ENCODE data around the gene FUOM.

The FUOM gene, protein sequence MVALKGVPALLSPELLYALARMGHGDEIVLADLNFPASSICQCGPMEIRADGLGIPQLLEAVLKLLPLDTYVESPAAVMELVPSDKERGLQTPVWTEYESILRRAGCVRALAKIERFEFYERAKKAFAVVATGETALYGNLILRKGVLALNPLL

DNA sequence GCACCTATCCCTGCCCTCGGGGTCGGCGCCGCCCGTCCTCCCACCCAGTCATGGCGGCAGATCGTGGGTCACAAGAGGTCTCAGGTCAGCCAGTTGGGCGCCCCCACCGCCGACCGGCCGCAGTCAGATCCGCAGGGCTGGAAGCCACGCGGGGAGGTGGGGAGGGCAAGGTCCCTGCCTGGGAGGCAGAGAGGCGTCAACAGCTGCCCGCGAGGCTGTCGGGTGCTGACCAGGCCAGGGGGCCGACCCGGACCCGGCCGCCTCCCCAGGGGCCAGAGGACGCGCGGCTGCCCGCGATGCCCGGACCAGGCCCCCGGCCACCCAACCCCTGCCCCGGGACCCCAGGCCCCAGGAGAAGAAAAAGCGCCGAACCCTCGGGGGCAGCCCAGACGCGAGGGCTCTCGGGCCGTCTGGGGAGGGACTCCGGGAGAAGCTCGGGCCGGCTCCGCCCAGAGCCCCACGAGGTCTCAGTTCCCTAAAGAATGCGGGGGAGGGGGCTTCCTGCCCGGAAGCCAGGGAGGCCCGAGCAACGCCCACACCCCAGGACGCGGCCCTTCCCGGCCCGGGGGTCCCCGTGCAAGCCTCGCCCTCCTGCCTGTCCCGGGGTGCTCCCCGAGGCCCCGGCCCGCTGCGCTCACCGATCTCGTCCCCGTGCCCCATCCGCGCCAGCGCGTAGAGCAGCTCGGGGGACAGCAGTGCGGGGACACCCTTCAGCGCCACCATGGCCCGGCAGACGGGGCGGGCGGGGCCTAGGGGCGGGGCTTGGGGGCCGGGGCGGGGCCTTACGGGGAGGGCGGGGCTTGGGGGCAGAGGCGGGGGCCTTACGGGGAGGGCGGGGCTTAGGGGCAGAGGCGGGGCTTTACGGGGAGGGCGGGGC, at the start of gene FUOM:
Gene FUOM (minus strand): TSS at position 735 of the 877 bp plus-strand sequence. CDS start 12 bp downstream, at position 723.
- DNase-seq = peak; percentile 79

- DNase-seq = no peak
Observed at GRCh38 chr10:133405844-133406527, 48.2 kb upstream of the FUOM start.

- DNase-seq = no peak
Observed at GRCh38 chr10:133405272-133405671, 47.5 kb upstream of the FUOM start.

- DNase-seq = no peak
Observed at GRCh38 chr10:133403784-133404183, 46.0 kb upstream of the FUOM start.

DNA sequence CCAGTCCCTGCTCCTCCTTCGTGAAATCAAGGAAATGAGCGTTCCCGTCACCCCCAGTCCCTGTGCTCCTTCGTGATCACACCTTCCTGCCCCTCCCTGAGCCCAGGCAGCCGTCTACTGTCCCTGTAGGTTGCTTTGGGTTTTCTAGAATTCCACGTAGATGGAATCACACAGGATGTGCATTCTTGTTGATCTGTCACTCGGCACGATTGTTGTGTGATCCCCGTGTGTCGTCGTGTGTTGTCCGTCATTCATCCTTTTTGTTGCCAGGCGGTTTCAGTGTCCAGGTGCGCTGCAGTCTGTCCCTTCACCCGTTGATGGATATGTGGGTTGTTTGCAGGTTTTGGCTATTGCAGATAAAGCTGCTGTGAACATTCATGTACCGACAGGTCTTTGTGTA, 45.5 kb upstream of the FUOM start:
- DNase-seq = no peak

- DNase-seq = no peak
Observed at GRCh38 chr10:133401981-133402725, 44.3 kb upstream of the FUOM start.

DNA sequence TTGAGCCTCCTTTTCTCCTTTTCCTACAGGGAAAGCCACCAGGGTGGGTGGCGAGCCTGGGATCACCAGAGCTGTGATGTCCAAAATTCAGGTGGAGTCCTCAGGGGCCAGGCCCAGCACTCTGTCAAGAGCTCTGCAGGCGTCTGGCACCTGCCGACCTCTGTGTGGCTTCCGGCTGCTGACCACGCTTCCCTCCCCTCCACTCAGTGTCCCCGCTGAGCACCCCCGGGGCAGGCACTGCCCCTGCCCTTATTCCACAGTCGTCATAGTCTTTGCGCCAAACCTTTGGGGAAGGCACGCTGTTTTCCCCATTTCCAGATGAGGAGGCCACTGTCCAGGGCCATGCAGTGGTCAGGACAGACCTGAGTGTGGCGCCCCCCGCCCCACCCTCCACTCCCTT, 43.7 kb upstream of the FUOM start:
- no peak for DNase-seq

DNA sequence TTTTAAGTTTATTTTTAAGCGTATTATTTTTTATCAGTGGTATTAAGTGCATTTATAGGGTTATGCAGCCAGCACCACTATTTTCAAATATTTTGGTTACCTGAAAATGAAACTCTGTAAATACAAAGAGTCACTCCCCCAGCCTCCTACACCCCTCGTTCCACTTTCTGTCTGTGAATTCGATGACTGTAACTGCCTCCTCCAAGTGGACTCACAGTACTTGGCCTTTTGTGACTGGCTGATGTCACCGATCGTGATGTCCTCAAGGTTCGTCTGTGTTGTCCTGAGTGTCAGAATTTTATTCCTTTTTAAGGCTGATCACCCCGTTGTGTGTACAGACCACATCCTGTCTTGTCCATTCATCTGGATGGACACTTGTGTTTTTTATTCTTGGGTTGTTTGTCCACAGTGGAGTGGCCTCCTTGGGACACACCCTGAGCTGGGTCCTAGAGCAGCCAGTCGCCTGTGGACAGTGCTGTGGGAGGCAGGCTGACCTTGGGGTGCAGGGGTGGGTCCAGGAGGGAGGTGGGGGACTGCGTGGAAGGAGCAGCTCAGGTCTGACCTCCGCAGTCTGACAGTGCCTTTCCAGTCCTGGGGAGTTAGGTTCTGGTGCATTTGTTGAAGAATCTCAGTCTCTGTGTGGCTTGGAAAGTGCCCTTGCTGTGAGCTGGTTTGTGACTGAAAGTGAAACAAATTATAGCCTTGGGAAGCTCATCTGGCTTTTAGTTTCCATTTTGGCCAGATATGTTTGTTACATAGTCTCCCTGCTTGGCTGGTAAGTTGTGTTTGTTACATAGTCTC, 43.0 kb upstream of the FUOM start:
- no peak for DNase-seq

GRCh38 chr10:133399123-133399601, 41.3 kb upstream of the FUOM start:
- no peak for DNase-seq

- DNase-seq = no peak
Observed at GRCh38 chr10:133397938-133398337, 40.1 kb upstream of the FUOM start.

GRCh38 chr10:133396035-133396624, 38.3 kb upstream of the FUOM start:
- no peak for DNase-seq

- no peak for DNase-seq
Observed at GRCh38 chr10:133394801-133395221, 37.0 kb upstream of the FUOM start.

DNA sequence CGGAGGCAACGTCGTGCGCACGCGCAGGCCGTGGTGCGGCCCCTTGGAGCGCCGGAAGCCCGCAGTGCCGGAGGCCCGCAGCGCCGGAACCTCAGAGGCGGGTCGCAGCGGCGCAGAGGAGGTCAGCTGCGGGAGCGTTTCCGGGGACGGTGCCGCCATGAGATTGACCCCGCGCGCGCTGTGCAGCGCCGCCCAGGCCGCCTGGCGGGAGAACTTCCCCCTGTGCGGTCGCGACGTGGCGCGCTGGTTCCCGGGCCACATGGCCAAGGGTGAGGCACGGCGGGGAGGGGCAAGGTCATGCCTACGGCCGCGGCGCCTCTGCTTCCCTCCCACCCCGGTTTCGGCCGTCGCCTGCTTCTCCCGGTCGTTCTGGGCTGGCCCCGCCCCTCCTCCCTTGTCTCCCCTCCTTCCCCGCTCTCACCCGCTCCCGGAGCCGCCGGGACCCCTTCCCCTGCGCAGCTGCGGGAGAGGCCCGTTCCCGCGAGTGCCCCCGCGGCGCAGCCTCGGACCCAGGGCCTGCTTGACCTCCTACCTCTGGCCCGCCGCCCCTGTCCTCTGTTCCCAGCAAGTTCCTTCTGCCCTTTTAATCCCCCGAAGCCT, 36.3 kb upstream of the FUOM start, which contains the start of gene MTG1:
Gene MTG1 (plus strand): TSS at position 94 of the 600 bp plus-strand sequence. CDS start 64 bp downstream, at position 158.
- DNase-seq = peak; percentile 93

- DNase-seq = no peak
Observed at GRCh38 chr10:133393401-133394063, 35.7 kb upstream of the FUOM start.

DNA sequence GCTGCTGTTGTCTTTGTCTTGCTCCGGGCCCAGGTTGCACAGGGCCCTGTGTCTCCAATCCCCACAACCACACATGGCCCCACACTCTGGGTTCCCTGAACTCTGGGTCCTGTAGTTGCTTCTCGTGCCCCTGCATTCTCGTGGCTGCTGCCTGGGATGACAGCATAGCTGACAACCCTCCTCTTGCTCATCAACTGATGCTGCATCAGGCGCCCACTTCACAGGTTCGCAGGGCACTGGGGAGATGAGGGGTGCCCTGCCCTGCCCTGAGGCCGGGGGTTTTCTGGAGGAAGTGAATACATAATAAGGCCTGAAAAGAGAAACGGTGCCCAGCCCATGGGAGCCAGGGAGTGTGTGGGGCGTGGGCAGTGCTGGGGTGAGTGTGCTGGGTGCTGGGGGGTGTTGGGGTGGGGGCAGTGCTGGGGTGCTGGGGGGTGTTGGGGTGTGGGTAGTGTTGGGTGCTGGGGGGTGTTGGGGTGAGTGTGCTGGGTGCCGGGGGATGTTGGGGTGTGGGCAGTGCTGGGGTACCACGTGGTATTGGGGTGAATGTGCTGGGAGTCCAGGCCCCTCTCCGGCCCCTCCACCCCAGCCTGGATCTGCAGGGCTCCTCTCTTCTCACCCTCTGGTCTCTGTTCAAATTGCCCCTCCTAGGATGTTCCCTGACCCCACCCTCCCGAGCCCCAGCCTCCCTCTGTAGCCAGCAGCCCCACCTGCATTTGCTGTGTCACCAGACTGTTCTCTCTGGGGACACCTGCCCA, 34.1 kb upstream of the FUOM start:
- peak; percentile 21 for DNase-seq

- no peak for DNase-seq
Observed at GRCh38 chr10:133391249-133391635, 33.4 kb upstream of the FUOM start.

DNA sequence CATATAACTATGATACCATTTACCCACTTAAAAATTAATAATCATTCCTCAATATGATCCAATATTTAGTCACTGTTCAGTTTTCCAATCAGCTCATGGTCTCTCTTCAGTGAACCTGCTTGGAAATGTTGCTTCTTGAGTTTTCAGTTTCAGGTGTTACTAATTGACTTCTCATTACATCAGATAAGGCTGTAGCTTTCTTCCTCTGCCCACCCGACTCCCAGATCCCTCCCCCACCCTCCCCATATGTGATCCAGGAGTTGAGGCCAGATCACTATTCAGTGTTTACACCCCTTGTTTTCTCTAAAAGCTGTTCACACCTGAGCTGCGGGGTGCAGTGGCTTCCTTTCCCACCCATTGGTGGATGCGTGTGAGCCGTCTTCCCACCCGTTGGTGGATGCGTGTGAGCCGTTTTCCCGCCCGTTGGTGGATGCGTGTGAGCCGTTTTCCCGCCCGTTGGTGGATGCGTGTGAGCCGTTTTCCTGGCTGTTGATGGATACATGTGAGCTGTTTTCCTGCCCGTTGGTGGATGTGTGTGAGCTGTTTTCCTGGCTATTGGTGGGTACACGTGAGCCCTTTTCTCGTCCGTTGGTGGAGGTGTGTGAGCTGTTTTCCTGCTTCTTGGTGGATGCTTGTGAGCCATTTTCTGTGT, 32.9 kb upstream of the FUOM start:
- DNase-seq = no peak

DNA sequence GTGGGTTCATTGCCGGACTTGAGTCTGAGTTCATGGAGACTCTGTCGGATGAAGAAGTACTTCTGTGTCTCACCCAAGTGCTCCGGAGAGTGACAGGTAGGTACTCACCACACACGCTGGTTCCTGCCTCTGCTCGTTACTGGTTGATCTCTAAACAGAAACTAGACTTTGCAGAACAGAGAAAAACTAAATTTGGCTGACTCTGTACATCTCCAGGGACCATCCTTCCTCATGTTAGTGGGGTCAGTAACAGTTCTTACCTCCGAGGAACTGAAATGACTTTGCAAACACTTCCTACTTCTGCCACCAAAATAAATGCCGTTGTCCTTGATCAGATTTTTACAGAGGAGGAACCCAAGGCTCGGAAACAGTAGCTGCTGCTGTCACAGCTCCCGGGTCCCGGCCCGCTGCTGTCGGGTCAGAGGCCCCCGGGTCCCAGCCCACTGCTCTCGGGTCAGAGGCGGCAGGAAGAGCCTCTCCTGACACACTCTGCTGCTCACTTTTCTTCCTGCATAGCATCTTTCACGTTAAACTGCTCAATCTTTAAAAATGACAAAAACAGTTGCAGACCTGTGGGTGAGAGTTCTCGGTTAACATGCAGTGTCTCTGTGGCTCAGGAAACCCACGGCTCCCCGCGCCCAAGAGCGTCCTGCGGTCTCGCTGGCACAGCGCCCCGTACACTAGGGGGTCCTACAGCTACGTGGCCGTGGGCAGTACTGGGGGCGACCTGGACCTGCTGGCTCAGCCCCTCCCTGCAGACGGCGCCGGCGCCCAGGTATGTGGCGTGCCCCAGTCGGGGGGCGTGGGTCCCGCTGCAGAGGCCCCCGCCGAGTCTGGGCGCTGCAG, 31.4 kb upstream of the FUOM start:
- DNase-seq = peak; percentile 54

Data from CD4-positive, alpha-beta T cell treated with Interleukin-10 for 1 hour (primary cell).